Cardiac septum (tissue), 1 donor: Measurements from ENCODE around the gene BTG2. TPM values are rescaled to one million over a fixed set of nuclear protein-coding genes. Genes with fewer than 3 reads are reported as not detected.

Experiments used
- DNase-seq: peaks from one replicate; pipeline ENCODE4 v3.0.0-alpha.2; 2020; ENCODE audit warnings: low spot score
- intact Hi-C: fragments of 100-400 bp; cut with DNase I; formaldehyde crosslinking; loops from one replicate; pipeline ENCODE4 v1.14.0; 2022
- total RNA-seq: library from RNA; stranded (reverse); fragmentation: NEBNext Ultra II Directional; extraction: Animal tissue kit (Norgen Biotek cat#: 25700); gene quantifications from one replicate; pipeline ENCODE4 v1.2.1, GENCODE V29; 2021
- donor health status: DM: no; HTN: no; CAD: no.

BTG2 gene
- total RNA-seq, 1 donor from 2014 or later: 54.2 TPM

DNA sequence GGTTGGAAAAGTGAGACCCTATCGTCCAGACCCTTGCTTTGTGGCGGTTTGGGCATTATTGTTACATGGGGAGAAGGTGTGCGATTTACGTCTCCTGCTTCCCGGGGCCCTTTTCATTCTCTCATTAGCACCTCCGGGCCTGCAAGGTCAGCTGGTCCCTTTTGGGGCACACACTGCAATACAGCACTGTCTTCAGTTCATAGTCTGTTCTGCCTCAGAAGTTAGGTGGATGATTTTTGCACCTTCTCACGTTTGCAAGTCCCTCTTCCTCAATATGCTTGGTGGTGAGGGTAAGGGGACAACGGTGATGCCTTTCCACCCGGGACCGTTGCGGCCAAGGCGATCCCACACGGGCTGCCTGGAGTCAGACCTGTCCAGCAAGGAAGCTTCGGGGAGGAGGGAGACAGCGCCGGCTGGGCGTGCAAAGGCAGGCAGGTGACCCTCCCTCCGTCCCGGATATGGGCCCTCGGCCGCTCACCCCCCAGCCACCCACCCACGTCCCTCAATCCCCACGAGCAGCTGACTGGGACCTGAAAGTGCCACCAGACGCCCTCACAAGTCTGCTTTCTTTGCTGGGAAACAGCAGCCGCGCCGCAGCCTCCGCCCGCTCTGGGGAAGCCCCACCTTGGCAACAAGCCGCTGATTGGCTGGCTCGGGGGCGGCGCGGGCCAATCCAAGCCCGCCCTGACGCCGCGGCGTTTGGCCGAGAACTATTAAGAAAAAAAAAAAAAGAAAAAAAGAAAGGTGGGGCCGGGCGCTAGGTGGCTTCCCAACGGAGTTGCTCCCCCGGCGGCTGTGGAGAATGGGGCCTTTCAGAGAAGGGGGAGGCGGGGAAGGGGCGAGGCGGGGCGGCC, 21.7 kb downstream of the BTG2 start:
- DNase-seq: peak; percentile 98
- intact Hi-C loops: loop anchor here (1.0 to 5.0 kb wide), 4 partner anchors 20 to 200 kb away; partner anchors contain the start of gene ADORA1

DNA sequence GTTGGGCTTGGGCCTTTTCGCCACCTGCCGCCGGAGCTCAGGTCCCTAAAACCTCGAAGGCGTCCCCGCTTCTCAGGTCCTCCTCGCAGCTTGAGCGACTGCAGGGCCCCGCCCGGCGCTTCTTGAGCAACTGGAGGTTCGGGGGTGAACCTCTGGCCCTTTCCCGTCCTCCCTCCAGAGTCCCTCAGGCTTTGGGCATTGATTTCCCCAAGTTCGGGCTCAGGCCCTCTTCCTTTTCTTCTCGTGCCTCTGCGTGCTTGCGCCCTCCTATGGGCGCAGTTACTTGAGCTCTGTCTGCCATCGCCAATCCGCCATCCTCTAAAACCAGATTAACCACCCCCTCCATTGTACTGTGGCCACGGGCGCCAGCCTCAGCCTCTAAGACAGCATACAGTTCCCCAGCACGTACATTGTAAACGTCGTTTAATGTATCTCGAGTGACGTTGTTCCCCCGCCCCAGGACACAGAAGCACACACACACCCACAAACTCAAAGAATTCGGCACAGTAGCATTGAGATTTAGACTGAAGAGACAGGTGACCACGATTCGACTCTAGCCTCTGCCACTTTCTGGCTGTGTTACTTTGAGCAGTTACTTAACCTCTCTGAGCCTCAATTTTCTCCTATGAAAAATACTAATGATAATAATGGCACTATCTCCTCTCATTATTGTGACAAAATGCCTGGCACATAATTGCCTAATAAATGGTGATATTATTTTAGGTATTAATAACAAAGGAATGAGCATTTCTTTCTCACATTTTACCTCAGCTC, 22.6 kb downstream of the BTG2 start:
- peak; percentile 86 for DNase-seq
- intact Hi-C loops: loop anchor here (1.0 to 5.0 kb wide), 4 partner anchors 21 to 201 kb away; partner anchors contain the start of gene ADORA1

DNA sequence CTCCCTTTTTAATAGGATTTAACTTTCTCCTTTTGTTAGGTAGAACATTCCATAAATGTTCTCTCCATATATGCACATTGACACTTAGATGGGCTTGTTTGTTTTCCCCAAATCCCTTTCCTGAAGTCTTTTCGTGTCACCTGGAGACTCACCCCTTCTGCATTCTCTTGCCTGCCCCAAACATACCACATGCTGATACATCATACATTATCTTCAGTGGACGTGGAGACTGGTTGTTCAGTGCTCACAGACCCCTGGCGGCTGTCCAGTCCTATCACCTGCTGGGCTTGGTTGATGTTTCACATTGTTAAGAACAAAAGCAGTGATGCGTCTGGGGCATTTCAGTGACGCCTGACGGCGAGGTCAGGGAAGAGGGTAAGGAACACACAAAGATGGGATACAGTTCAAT, 23.4 kb downstream of the BTG2 start:
- intact Hi-C loops: loop anchor here (5.0 kb wide), 1 partner anchor 201 kb away; the partner anchor contains the start of gene ADORA1
- no peak for DNase-seq

DNA sequence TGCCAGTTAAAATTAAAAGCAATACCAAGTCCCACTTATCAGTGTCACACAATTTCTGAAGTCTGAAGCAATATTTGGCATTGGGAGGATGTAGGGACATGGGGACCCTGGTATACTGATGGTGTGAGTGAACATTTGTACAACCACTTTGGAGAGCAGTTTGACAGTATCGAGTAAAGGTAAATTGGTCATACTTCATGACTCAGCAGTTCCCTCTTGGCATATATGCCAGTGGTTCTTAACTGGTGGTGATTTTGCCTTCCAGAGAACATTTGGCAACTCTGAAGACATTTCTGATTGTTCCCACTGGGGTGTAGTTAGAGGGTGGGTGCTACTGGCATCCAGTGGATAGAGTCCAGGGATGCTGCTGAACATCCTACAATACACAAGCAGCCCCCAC, 25.9 kb downstream of the BTG2 start:
- intact Hi-C loops: loop anchor here (10.0 kb wide), 1 partner anchor 286 kb away; no protein-coding TSS in a partner anchor
- no peak for DNase-seq

DNA sequence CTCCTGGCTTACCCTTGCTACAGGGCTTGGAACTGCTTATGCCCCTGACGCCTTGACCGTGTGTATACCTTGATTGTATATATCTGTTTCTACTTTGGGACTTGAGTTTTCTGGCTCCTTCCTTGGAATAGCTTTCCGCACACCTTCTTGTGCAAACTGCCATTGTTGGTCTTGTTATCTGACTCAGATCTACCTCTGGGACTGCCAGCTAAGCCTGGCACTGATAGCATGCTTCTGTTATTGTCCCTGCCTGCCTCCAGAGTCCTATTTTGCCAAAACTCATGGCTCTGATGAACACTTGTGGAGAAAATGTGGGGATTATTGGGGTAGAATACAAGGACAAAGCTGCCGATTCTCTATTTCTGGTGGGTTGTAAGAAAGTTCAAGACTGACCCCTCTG, 30.2 kb downstream of the BTG2 start:
- DNase-seq: no peak
- intact Hi-C loops: loop anchor here (10.0 kb wide), 1 partner anchor 291 kb away; no protein-coding TSS in a partner anchor

DNA sequence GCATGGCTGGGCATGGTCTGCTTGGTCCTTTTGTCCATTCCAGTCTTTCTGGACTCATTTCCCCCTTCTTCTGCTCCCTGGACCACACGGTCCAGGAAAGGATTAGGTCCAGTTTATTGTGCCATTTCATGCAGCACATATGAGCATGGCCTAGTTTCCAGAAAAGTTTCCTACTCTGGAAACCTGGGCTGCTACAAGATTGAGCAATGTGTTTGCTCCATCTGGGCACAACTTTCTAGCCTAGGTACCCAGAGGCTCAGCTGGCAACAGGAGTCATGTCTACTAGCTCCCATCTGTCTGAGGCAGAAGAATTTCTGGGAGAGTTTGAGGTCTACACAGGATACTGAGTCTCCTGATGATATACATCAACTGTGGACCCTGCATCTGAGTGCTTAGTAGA, 30.8 kb downstream of the BTG2 start:
- DNase-seq: no peak
- intact Hi-C loops: loop anchor here (10.0 kb wide), 1 partner anchor 291 kb away; no protein-coding TSS in a partner anchor

DNA sequence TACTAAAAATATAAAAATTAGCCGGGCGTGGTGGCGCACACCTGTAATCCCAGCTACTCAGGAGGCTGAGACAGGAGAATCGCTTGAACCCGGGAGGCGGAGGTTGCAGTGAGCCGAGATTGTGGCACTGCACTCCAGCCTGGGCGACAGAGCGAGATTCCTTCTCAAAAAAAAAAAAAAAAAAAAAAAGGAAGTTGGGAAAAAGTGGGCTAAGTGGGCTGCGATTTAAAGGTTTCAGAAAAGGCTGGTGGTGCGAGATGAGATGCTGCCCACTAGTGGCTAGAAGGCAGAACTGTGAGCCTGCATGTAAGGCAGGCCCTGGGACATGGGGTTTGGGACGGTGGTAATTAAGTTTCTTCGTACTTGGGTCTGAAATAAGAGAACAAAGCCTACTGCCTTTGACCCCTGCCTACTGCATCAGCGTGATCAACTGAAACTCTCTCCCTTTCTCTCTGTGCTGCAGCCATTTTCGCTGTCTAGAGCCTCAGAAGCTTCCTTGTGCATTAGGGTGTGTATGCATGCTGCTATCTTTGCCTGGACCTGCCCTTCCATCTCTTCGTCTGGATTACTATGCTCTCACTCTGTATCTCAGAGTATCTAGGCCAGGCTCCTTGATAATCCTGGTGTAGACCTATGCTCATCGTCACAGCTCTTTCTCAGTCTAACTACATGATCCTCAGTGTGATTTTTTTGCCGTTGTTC, 33.2 kb downstream of the BTG2 start:
- no peak for DNase-seq
- intact Hi-C loops: loop anchor here (1.0 to 10.0 kb wide), 2 partner anchors 65 to 294 kb away; no protein-coding TSS in a partner anchor

DNA sequence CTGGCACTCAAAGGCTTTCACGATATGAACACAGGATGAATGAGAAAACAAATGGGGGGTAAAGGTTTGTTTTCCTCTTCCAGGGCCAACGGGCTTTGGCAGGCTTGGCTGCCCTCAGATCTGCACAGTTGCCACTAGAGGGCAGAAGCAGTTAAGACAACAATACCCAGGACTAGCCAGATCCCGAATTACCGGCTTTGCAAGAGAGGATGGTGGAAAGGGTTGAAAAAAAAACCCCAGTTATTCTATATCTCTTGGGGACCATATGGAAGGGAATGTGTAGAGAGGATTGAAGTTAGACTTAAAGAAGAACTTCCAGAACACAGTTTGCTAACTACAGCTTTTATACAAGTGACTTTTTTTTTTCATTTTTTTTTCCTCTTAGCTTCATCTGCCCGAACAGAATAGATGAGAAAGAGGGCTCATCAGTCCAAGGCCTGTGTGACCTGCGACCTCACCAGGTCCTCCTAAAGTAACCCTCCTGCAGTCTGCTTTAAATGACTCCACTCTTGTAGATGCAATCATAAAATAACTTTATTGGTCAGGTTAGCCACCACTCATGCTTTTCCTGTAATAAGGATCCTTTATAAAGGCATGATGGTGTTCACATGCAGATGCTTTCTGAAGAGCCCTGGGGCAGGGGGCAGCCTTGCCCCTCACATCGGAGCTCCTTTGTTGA, 34.9 kb downstream of the BTG2 start:
- DNase-seq: peak; percentile 83
- intact Hi-C loops: loop anchor here (1.0 kb wide), 2 partner anchors 101 to 147 kb away; no protein-coding TSS in a partner anchor

DNA sequence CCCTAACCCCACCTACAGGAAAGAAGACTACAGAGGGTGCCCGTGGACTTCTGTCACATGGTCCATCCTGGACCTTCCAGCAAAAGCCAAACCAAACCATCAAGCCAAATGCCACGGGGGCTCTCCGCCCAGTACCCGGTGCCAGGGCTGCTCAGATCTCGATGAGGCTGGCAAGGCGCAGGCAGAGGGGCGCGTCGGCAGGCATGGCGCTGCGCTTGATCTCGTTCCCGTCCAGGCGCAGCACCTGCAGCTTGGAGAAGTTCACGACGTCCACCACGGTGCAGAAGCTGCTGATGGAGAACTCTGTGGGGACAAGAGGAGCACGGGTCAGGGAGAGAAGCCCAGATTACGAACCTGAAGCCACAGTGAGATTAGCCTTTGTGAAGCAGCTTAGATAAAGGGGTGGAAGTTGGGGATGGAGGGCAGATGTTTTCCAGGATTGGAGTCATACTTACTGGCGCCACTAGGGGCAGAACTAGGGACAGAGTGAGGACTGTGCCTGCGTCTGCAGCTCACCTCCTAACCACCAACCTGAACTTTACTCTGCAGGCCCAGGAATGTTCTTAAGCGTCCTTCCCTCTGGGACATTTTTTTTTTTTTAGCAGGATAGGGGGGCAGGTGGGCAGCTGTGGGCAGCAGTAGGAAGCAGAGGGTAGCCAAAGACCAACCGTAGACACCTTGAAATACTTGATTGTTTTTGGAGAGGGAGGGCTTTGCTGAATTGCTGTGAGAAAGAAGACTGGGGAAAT, 37.0 kb downstream of the BTG2 start:
- no peak for DNase-seq

DNA sequence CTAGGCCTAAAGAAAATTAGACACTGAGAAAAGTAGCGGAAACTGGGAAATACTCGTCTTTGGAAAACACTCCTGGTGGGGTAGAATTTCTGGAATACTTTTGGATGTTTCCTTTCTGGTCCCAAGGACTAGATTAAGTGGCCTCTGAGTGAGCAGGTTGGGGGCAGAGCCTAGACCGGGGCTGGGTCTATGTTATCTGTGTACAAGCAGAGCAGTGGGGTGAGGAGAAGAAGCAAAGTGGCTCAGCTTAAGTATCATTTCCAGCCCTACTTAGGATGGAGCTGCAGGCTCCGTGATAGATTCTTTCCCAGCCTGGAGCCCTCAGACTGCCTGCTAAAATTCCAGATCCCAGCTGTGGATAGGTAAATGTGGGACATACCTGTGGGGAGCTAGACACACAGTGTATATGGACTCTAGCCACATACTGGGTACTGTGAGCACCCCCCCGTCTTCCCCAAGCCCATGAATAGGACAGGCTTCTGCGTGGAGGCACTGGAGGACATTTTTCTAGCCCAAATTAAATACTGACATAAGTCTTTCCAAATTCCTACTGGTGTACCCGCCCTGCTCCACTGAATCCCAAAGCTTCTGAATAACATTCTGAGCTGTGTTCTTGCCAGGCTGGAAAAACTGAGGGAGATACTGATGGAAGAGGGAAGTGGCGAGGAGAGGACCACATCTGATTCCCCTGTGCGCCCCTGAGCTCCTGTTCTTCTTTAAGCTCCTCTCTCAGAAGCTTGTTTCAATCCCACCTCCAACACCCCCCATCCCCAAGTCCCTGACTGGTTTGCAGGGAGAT, 38.8 kb downstream of the BTG2 start:
- DNase-seq: peak; percentile 33
- intact Hi-C loops: no loop called here

More for the DNA sequence above, 37.0 kb downstream of the BTG2 start:
- intact Hi-C loops: no loop called here

DNA sequence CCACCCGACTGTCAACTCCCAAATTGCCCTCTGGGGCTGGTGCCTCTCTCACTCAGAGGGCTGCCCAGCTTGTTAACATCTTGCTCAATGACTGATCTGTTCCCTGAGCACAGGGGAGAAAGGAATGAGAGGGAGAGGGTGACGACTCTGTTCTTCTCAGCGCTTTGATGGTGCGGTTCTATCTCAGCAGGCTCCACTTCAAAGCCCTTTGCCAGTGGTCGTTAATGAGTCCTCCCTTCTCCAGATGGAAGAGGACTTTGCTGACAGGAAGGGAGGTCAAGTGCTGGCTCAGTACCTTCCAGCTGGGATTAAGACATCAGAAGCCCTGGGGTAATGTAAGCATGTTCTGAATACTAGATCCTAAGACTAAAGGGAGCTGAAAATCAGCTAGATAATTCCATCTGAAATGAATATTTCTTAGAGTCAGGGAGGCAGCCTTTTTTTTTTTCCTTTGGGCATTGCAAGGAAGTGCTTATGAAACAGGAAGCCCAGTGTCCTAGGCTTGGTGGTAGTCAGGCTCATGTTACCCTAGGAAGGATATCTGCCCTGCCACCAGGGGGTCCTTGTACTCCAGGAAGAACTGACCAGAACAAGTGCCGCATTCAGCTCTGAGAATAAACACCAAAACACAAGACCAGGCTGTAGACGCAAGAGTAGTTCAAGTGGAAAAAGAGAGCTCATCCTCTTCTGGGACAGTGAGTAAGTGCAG, 40.9 kb downstream of the BTG2 start:
- intact Hi-C loops: no loop called here
- no peak for DNase-seq

DNA sequence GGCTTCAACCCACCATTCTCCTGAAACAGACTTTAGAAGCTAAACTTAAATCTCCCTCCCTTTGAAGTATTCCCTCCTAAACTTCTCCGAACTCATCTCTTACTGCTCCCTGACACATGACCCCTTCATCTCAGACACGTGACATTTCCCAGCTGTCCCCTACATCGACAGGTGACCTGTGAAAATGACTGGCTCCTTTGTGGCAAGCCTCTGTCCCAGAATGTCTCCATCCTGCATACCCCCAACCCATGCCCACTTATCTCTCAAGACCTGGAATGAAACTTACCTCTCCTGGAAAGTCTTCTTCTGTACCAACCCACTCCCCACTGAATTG, 41.4 kb downstream of the BTG2 start:
- no peak for DNase-seq
- intact Hi-C loops: no loop called here

DNA sequence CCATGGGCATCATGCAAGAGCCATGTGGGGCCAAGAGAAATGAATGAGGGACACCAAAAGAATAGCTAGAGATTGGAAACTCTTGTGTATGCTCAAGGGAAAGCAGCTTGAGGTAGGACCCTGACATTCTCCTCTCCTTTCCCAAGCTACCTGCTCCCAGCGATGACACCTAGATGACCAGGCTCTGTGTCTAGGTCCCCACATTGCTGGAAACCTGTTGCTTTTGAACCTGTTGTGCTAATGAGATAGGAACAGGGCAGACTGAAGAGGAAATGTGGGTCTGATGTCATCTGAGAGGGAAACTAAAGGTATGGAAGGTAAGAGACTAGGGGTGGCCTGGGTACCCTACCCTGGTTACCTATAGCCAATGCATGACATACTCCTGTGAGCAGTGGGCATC, 43.8 kb downstream of the BTG2 start:
- DNase-seq: no peak
- intact Hi-C loops: no loop called here

DNA sequence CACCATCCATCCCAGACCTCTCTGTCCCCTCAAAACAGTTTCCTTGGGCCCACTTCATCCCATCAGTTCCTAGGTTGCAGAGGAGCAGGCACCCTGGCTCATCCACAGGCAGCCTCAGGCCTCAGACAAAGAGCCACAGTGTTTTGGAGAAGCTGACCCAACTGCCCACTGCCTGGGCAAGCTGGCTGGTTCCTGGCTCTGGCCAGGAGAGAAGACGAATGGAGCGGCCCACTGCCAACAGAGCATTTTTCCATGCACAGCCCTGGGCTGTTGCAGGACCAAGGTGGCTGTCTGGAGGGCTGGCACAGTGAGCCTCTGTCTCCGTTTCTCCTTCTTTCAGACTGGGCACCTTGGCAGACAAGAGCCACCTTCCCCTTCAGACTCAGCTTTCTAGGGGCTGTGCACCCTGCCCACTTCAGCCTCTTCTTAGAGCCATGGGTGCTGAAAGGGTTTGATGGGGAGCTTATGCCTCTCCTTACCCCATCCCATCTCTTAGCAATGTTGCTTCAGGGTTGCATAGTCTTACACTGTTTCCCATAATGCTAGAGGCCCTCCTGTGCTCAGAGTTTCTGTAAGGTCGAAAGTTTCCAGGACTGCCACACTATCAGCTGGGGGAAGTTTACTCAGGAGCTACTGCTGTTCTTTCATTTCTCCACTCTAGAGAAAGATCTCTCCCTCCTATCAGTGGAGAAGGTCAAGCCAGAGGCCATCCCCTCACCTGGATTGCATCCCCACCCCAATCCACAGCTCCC, 44.6 kb downstream of the BTG2 start:
- DNase-seq: no peak
- intact Hi-C loops: no loop called here

DNA sequence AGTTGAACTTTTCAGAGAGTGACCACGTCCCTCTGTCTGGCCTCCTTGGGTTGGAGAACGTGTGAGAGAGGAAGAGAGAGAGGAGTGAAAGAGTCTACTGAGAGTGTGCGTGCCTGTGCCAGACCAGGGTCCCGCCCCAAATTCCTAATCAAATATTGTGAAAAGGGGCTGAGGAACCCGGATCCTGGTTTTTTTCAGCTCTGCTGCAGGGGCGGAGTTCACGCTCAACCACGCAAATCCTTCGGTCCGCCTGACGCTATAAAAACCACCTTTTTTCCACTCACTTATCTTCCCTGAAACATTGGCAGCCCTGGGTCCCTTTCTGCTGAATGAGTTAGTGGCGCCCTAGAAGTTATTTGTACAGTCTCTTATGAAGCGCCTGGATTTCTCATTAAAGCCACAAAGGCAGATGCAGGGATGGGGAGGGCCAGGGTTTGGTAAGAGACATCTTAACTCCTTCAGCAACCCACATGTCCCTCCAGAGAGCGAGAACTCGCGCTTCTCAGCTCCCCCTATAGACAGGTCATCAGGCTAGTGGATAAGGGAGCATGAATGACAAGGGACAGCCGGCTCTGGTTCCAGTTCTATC, 45.8 kb downstream of the BTG2 start, which contains the start of gene FMOD:
Gene FMOD, minus strand, starts transcription at position 86 of the 589 bp plus-strand sequence. CDS start 2,852 bp downstream, outside the sequence.
- intact Hi-C loops: no loop called here
- DNase-seq: peak; percentile 82

DNA sequence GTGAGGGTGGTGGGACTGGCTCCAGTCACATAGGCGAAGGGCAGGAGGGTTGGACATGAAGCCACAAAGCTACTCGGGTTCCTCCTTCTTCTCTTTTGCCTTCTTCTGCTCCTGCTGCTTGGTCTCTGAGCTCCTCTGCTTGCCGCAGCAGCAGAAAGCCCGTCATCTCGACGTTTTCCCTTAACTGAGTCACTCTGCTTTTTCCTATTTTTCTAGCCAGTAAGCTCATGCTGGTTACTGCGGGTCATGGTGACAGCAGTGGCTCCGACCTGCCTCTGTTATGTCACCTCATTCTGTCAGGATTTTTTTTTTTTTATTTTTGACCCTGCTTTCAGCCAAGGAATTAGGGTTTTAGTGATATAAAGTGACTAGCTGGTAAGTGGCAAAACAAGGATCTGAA, 48.2 kb downstream of the BTG2 start:
- intact Hi-C loops: no loop called here
- DNase-seq: no peak
